GM12878 (cell line): ENCODE data around the gene TACR1. TPM values are rescaled to one million over a fixed set of nuclear protein-coding genes. Genes with fewer than 3 reads are reported as not detected.

Experiments
- ATAC-seq: fragments of 200-7000 bp; cut with Tn5 transposase; 3 replicates; pipeline ENCODE4 v1.9.1; 2020; ENCODE audit warnings: mild to moderate bottlenecking, moderate library complexity
- BruUV-seq: library from RNA; stranded (reverse); fragments of 400-500 nt; replicated peaks from 2 replicates; lab custom pipeline; 2021; lab: Mats Ljungman, UMichigan
- CTCF ChIA-PET: fragments of 300-600 bp; sonication (Branson Sonifier 250); formaldehyde crosslinking; extraction: SDS; loops from one replicate; lab custom pipeline; 2021; ENCODE audit warnings: inconsistent platforms; lab: Yijun Ruan, JAX
- POLR2A ChIA-PET: fragments of 350-600 bp; formaldehyde crosslinking; extraction: SDS; loops from one replicate; lab custom pipeline; 2021; ENCODE audit warnings: inconsistent platforms; lab: Charles Lee
- RAD21 ChIA-PET: fragments of 300-600 bp; sonication (Branson Sonifier 250); formaldehyde crosslinking; loops from one replicate; lab custom pipeline; 2023; ENCODE audit warnings: antibody characterized with exemption; ENCODE audit not compliant: unreplicated experiment; lab: Charles Lee
- SMC1A ChIA-PET: fragments of 300-600 bp; sonication (Branson Sonifier 250); formaldehyde crosslinking; loops from one replicate; lab custom pipeline; 2023; ENCODE audit not compliant: unreplicated experiment, uncharacterized antibody; lab: Charles Lee
- DNase-seq: peaks from one replicate; pipeline ENCODE4 v3.0.0-alpha.2; 2011; ENCODE audit warnings: low read depth, low spot score
- FAIRE-seq: peaks from 3 replicates; lab custom pipeline; 2011; peaks lifted over from hg19 to GRCh38; lab: Jason Lieb, UNC
- H2AFZ ChIP-seq: 2 replicates; pipeline ENCODE4 v1.6.0; 2011; ENCODE audit warnings: low read depth, low read length, control low read depth; ENCODE audit not compliant: control insufficient read depth
- H3K27ac ChIP-seq: 2 replicates; pipeline ENCODE4 v1.5.1; 2011; ENCODE audit warnings: control low read depth; ENCODE audit not compliant: control insufficient read depth, insufficient read depth
- H3K27me3 ChIP-seq, 2 experiments: replicated peaks in 1 of 2; 2 replicates each; pipeline versions ENCODE4 v1.6.0 to v1.6.1; 2011; ENCODE audit warnings: low read length in 1 of 2; ENCODE audit not compliant: control insufficient read depth in 2 of 2, insufficient read depth in 2 of 2
- H3K36me3 ChIP-seq, 2 experiments: 2 replicates each; pipeline ENCODE4 v1.5.1; 2011; ENCODE audit warnings: low read length in 1 of 2; ENCODE audit not compliant: control insufficient read depth in 2 of 2, insufficient read depth in 2 of 2
- H3K4me1 ChIP-seq: 2 replicates; pipeline ENCODE4 v1.6.1; 2011; ENCODE audit warnings: mild to moderate bottlenecking, low read length, moderate library complexity, mixed read lengths; ENCODE audit not compliant: control insufficient read depth, insufficient read depth
- H3K4me2 ChIP-seq: 2 replicates; pipeline ENCODE4 v1.6.0; 2011; ENCODE audit warnings: control low read depth; ENCODE audit not compliant: control insufficient read depth, insufficient read depth
- H3K4me3 ChIP-seq: fragments of 200-600 bp; sonication (generic); 2 replicates; pipeline ENCODE4 v1.5.1; 2016
- H3K79me2 ChIP-seq: 2 replicates; pipeline ENCODE4 v1.6.0; 2011; ENCODE audit warnings: low read length; ENCODE audit not compliant: control insufficient read depth, insufficient read depth
- H3K9ac ChIP-seq: 2 replicates; pipeline ENCODE4 v1.8.0; 2011; ENCODE audit warnings: low read length, control low read depth, mixed read lengths; ENCODE audit not compliant: control insufficient read depth, insufficient read depth
- H3K9me3 ChIP-seq: replicated peaks from 3 replicates; pipeline ENCODE4 v1.5.1; 2011; ENCODE audit warnings: mild to moderate bottlenecking, low read length; ENCODE audit not compliant: control insufficient read depth, insufficient read depth
- H4K20me1 ChIP-seq: 2 replicates; pipeline ENCODE4 v1.6.0; 2011; ENCODE audit not compliant: control insufficient read depth, insufficient read depth
- ASH2L ChIP-seq: fragments of 300-600, 200-600 bp; sonication (generic); IDR thresholded peaks from 2 replicates; pipeline ENCODE4 v1.6.1; 2017; ENCODE audit warnings: low read depth, mild to moderate bottlenecking, borderline replicate concordance
- BACH1 ChIP-seq: fragments of 450-650 bp; IDR thresholded peaks from 2 replicates; pipeline ENCODE4 v1.6.1; 2017; ENCODE audit warnings: mild to moderate bottlenecking, borderline replicate concordance
- CHD1 ChIP-seq: IDR thresholded peaks from 2 replicates; pipeline ENCODE4 v1.6.1; 2012; ENCODE audit warnings: low read depth, low read length, improper control_type of control experiment
- GATAD2B ChIP-seq: fragments of 450-650 bp; conservative IDR thresholded peaks from 2 replicates; pipeline ENCODE4 v1.6.1; 2017; ENCODE audit warnings: low read depth, mild to moderate bottlenecking, moderate library complexity
- WGBS: methylation state at CpG from one replicate; pipeline ENCODE4 v1.1.6; 2016; ENCODE audit warnings: low lambda C conversion rate; ENCODE audit not compliant: insufficient replicate concordance, insufficient coverage; ENCODE audit errors: missing lambda C conversion rate; 5-methylcytosine and 5-hydroxymethylcytosine counted together
- in situ Hi-C: fragments of 300-500 bp; cut with MboI; formaldehyde crosslinking; loops from 9 replicates; pipeline ENCODE4 v1.14.3; 2018; ENCODE audit warnings: mixed read lengths
- intact Hi-C: fragments of 100-400 bp; cut with micrococcal nuclease; formaldehyde crosslinking; loops from one replicate; pipeline ENCODE4 v1.14.2; 2022; ENCODE audit not compliant: unreplicated experiment
- polyA plus RNA-seq, 11 experiments: library from polyadenylated mRNA; depleted of rRNA in 4 of 11; unstranded in 6 of 11; stranded (reverse) in 5 of 11; fragments of >200 nt; fragmentation: Nextera tagmentation in 4 of 11; fragmentation: Illumina TruSeq in 1 of 11; extraction: Ambion mirVana in 4 of 11; extraction: Trizol in 1 of 11; gene quantifications; 1 replicate in 1 of 11; 2 replicates in 10 of 11; pipeline versions ENCODE4 v1.2.1 to v1.2.3, GENCODE V29; 2011 to 2016; ENCODE audit warnings: inconsistent platforms in 2 of 11, missing spikeins in 2 of 11, low read depth in 1 of 11
- total RNA-seq, 4 experiments: library from RNA; depleted of rRNA in 3 of 4; stranded (reverse); fragments of >200 nt in 3 of 4; fragmentation: Illumina TruSeq in 1 of 4; extraction: Trizol in 1 of 4; gene quantifications; 2 replicates each; pipeline versions ENCODE4 v1.2.1 to v1.2.3, GENCODE V29; 2013 to 2021
- TF ChIP-seq, protein P1 (sequence below): fragments of 450-650 bp; IDR thresholded peaks from 2 replicates; pipeline ENCODE4 v1.6.1; 2017; ENCODE audit warnings: low read depth, mild to moderate bottlenecking, moderate library complexity
- TF ChIP-seq, protein P2 (sequence below): fragments of 450-650 bp; IDR thresholded peaks from 2 replicates; pipeline ENCODE4 v1.6.1; 2017; ENCODE audit warnings: mild to moderate bottlenecking
- TF ChIP-seq, protein P3 (sequence below), 3 experiments: IDR thresholded peaks in 2 of 3; conservative IDR thresholded peaks in 1 of 3; 2 replicates each; pipeline ENCODE4 v1.5.1; 2011; ENCODE audit warnings: low read depth in 3 of 3, low read length in 3 of 3, mild to moderate bottlenecking in 3 of 3, control low read depth in 2 of 3, moderate library complexity in 2 of 3, inconsistent platforms in 1 of 3, mixed read lengths in 1 of 3; ENCODE audit not compliant: control insufficient read depth in 2 of 3, insufficient read depth in 1 of 3; ENCODE audit errors: extremely low read depth in 1 of 3
- TF ChIP-seq, protein P4 (sequence below): fragments of 450-650 bp; IDR thresholded peaks from 2 replicates; pipeline ENCODE4 v1.6.1; 2017; ENCODE audit warnings: mild to moderate bottlenecking, moderate library complexity

The TACR1 gene
- total and polyA plus RNA-seq, 10 of the 15 experiments (the other 5 are each of a cell fraction or from before 2014, with no cell fraction given): 0.04 to 1.4 (median 0.15) TPM

DNA sequence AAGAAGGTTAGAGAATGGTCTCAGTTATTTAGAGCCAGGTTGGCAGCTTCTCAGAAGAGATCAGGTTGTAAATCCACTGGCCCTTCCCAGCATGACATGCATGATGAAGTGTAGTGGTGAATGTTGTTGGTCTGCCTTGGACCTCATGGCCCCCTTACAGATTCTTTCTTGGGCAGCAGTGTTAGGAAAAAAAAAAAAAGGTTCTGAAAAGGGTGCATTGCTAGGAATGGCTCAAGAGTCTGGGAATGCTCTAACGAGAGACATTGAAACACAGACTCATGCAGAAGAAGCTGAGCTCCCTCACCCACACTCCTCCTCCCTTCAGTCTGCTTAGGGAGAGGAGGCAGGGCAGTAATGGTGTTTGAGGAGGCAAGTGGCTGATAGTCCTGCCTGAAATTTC, 135.4 kb downstream of the TACR1 start:
- no peaks in the 10 kb centered on the region for H3K27me3 ChIP-seq
- H3K36me3 ChIP-seq: no peaks in the 10 kb centered on the region
- 26% methylated on average over 1 of the region's 1 CpG for WGBS
- intact Hi-C loops (loop anchor here (2.0 kb wide), 1 partner anchor 341 kb away; no protein-coding TSS in a partner anchor), in situ Hi-C loops (loop anchor here (25.0 kb wide), 1 partner anchor 348 kb away; no protein-coding TSS in a partner anchor)
- SMC1A ChIA-PET: interaction anchor here (0.6 to 5.3 kb wide), 25 partner anchors 9 to 564 kb away, joined by 3 to 92 read pairs (median 4); partner anchors contain the start of gene TACR1
- H3K27ac ChIP-seq: no peak overlapping the region
- no peak overlapping the region for H2AFZ ChIP-seq
- no peak overlapping the region for H3K4me3 ChIP-seq
- RAD21 ChIA-PET: interaction anchor here (0.7 to 2.8 kb wide), 13 partner anchors 7 to 564 kb away, joined by 3 to 14 read pairs (median 4); no protein-coding TSS in a partner anchor
- no peak overlapping the region for H3K4me2 ChIP-seq
- no peaks in the 10 kb centered on the region for H3K79me2 ChIP-seq
- BruUV-seq: no TSS peak
- POLR2A ChIA-PET: interaction anchor here (1.0 to 1.5 kb wide), 2 partner anchors 22 to 177 kb away, joined by 3 to 4 read pairs; no protein-coding TSS in a partner anchor
- DNase-seq (no peak), FAIRE-seq (no peak), ATAC-seq (no peak)
- CTCF ChIA-PET: interaction anchor here (0.6 to 6.4 kb wide), 43 partner anchors 10 to 822 kb away, joined by 3 to 114 read pairs (median 6); partner anchors contain the start of gene TACR1
- H3K9me3 ChIP-seq: no peaks in the 10 kb centered on the region; the same call in 2 of the 3 replicates
- H3K9ac ChIP-seq: no peak overlapping the region
- peaks cover 8% of the 10 kb centered on the region for H3K4me1 ChIP-seq
- H4K20me1 ChIP-seq: no peaks in the 10 kb centered on the region
- TF ChIP-seq, protein P1, sequence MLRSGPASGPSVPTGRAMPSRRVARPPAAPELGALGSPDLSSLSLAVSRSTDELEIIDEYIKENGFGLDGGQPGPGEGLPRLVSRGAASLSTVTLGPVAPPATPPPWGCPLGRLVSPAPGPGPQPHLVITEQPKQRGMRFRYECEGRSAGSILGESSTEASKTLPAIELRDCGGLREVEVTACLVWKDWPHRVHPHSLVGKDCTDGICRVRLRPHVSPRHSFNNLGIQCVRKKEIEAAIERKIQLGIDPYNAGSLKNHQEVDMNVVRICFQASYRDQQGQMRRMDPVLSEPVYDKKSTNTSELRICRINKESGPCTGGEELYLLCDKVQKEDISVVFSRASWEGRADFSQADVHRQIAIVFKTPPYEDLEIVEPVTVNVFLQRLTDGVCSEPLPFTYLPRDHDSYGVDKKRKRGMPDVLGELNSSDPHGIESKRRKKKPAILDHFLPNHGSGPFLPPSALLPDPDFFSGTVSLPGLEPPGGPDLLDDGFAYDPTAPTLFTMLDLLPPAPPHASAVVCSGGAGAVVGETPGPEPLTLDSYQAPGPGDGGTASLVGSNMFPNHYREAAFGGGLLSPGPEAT: no peak
- TF ChIP-seq, protein P2, sequence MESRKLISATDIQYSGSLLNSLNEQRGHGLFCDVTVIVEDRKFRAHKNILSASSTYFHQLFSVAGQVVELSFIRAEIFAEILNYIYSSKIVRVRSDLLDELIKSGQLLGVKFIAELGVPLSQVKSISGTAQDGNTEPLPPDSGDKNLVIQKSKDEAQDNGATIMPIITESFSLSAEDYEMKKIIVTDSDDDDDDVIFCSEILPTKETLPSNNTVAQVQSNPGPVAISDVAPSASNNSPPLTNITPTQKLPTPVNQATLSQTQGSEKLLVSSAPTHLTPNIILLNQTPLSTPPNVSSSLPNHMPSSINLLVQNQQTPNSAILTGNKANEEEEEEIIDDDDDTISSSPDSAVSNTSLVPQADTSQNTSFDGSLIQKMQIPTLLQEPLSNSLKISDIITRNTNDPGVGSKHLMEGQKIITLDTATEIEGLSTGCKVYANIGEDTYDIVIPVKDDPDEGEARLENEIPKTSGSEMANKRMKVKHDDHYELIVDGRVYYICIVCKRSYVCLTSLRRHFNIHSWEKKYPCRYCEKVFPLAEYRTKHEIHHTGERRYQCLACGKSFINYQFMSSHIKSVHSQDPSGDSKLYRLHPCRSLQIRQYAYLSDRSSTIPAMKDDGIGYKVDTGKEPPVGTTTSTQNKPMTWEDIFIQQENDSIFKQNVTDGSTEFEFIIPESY: no peak
- TF ChIP-seq CHD1 (no peak), GATAD2B (no peak), BACH1 (no peak), ASH2L (no peak)
- TF ChIP-seq, protein P3, sequence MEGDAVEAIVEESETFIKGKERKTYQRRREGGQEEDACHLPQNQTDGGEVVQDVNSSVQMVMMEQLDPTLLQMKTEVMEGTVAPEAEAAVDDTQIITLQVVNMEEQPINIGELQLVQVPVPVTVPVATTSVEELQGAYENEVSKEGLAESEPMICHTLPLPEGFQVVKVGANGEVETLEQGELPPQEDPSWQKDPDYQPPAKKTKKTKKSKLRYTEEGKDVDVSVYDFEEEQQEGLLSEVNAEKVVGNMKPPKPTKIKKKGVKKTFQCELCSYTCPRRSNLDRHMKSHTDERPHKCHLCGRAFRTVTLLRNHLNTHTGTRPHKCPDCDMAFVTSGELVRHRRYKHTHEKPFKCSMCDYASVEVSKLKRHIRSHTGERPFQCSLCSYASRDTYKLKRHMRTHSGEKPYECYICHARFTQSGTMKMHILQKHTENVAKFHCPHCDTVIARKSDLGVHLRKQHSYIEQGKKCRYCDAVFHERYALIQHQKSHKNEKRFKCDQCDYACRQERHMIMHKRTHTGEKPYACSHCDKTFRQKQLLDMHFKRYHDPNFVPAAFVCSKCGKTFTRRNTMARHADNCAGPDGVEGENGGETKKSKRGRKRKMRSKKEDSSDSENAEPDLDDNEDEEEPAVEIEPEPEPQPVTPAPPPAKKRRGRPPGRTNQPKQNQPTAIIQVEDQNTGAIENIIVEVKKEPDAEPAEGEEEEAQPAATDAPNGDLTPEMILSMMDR (IDR thresholded peaks at IDR 0.05 in 2 of 3, conservative IDR thresholded peaks at IDR 0.05 in 1 of 3; ENCODE audit: control insufficient read depth in 2 of 3, extremely low read depth in 1 of 3, insufficient read depth in 1 of 3, low read depth in 3 of 3, low read length in 3 of 3): no peak
- TF ChIP-seq, protein P4, sequence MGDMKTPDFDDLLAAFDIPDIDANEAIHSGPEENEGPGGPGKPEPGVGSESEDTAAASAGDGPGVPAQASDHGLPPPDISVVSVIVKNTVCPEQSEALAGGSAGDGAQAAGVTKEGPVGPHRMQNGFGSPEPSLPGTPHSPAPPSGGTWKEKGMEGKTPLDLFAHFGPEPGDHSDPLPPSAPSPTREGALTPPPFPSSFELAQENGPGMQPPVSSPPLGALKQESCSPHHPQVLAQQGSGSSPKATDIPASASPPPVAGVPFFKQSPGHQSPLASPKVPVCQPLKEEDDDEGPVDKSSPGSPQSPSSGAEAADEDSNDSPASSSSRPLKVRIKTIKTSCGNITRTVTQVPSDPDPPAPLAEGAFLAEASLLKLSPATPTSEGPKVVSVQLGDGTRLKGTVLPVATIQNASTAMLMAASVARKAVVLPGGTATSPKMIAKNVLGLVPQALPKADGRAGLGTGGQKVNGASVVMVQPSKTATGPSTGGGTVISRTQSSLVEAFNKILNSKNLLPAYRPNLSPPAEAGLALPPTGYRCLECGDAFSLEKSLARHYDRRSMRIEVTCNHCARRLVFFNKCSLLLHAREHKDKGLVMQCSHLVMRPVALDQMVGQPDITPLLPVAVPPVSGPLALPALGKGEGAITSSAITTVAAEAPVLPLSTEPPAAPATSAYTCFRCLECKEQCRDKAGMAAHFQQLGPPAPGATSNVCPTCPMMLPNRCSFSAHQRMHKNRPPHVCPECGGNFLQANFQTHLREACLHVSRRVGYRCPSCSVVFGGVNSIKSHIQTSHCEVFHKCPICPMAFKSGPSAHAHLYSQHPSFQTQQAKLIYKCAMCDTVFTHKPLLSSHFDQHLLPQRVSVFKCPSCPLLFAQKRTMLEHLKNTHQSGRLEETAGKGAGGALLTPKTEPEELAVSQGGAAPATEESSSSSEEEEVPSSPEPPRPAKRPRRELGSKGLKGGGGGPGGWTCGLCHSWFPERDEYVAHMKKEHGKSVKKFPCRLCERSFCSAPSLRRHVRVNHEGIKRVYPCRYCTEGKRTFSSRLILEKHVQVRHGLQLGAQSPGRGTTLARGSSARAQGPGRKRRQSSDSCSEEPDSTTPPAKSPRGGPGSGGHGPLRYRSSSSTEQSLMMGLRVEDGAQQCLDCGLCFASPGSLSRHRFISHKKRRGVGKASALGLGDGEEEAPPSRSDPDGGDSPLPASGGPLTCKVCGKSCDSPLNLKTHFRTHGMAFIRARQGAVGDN: no peak
